ENCODE results near the gene AARS2. TPM values are rescaled to one million over a fixed set of nuclear protein-coding genes. Genes with fewer than 3 reads are reported as not detected.
A peak's percentile ranks its signal among the peaks of the same experiment; 100 is the strongest.

AARS2 gene
- total RNA-seq, 1 experiment from 2014 or later: 11.6 TPM

- Histone ChIP-seq H3K4me3 (peak overlapping the region; percentile 78; the same call in 1 of the 2 replicates), H3K36me3 (ENCODE audit: low read depth) (peaks cover 17% of the 10 kb centered on the region), H3K27me3 (ENCODE audit: insufficient read depth, low read depth) (no peaks in the 10 kb centered on the region), H3K4me1 (replicated peaks; ENCODE audit: insufficient read depth) (peaks cover 19% of the 10 kb centered on the region), H3K4me2 (peak overlapping the region; percentile 98), H3K79me2 (ENCODE audit: low read depth) (peaks cover 42% of the 10 kb centered on the region), H3K27ac (no peak overlapping the region), H3K9me2 (ENCODE audit: insufficient read depth) (no peaks in the 10 kb centered on the region), H3F3A (ENCODE audit: insufficient read depth, low read depth) (peaks cover 49% of the 10 kb centered on the region), H4K20me1 (ENCODE audit: insufficient read depth) (peaks cover 38% of the 10 kb centered on the region), H2AFZ (no peak overlapping the region), H3K9me3 (ENCODE audit: insufficient read depth, low read depth) (no peaks in the 10 kb centered on the region)
- no peak for DNase-seq
- CTCF ChIA-PET: interaction anchor here (0.6 kb wide), 1 partner anchor 45 kb away, joined by 3 read pairs; no protein-coding TSS in a partner anchor
- TF ChIP-seq EZH2 (IDR thresholded peaks at IDR 0.05; ENCODE audit: low read depth): no peak
- TF ChIP-seq CTCF (conservative IDR thresholded peaks at IDR 0.05): peak; percentile 57
- BruUV-seq (replicated peaks): no TSS peak
- POLR2A ChIA-PET (ENCODE audit: unreplicated experiment): no interaction called here
- intact Hi-C loops (cut with micrococcal nuclease; ENCODE audit: unreplicated experiment): loop anchor here (2.0 kb wide), 1 partner anchor 85 kb away; no protein-coding TSS in a partner anchor
These were observed 55.3 kb downstream of the AARS2 start for GRCh38 chr6:44257753-44258324.

- intact Hi-C loops (cut with micrococcal nuclease; ENCODE audit: unreplicated experiment): loop anchor here (2.0 kb wide), 1 partner anchor 84 kb away; no protein-coding TSS in a partner anchor
- peak within 1 kb of the TSS; percentile 78; the same call in 1 of the 2 replicates for H2AFZ ChIP-seq
- BruUV-seq (replicated peaks): no TSS peak
These were observed 56.0 kb downstream of the AARS2 start, which contains the start of gene SLC35B2 for GRCh38 chr6:44257025-44257752. TSS of gene SLC35B2 (minus strand) at chr6:44257528. CDS start at chr6:44257410, 118 bp downstream.

More at GRCh38 chr6:44257025-44257752, 56.0 kb downstream of the AARS2 start, which contains the start of gene SLC35B2:
- peak; percentile 59 to 79 for DNase-seq
- H3K36me3 ChIP-seq (ENCODE audit: low read depth): peaks cover 23% of the 10 kb centered on the region
- peak within 1 kb of the TSS; percentile 98 for H3K4me2 ChIP-seq
- peaks cover 16% of the 10 kb centered on the region; the same call in 1 of the 2 replicates for H3K4me1 ChIP-seq (replicated peaks; ENCODE audit: insufficient read depth)
- POLR2A ChIA-PET (ENCODE audit: unreplicated experiment): interaction anchor here (0.5 to 1.0 kb wide), 6 partner anchors 10 to 1325 kb away, joined by 3 to 17 read pairs (median 6); partner anchors contain the start of genes HSP90AB1, MRPL14 and TMEM63B
- H3K9me3 ChIP-seq (ENCODE audit: insufficient read depth, low read depth): no peaks in the 10 kb centered on the region
- peak within 1 kb of the TSS; percentile 78 for H3K4me3 ChIP-seq
- H3F3A ChIP-seq (ENCODE audit: insufficient read depth, low read depth): peaks cover 55% of the 10 kb centered on the region
- no peak for TF ChIP-seq EZH2 (IDR thresholded peaks at IDR 0.05; ENCODE audit: low read depth)
- no peak for TF ChIP-seq CTCF (conservative IDR thresholded peaks at IDR 0.05)
- no peaks in the 10 kb centered on the region for H3K9me2 ChIP-seq (ENCODE audit: insufficient read depth)
- CTCF ChIA-PET: interaction anchor here (0.6 to 1.0 kb wide), 4 partner anchors 22 to 130 kb away, joined by 3 to 14 read pairs (median 6); partner anchors contain the start of gene TMEM63B
- H3K27me3 ChIP-seq (ENCODE audit: insufficient read depth, low read depth): no peaks in the 10 kb centered on the region
- peak within 1 kb of the TSS; percentile 36 for H3K27ac ChIP-seq
- peaks cover 45% of the 10 kb centered on the region for H4K20me1 ChIP-seq (ENCODE audit: insufficient read depth)
- peaks cover 42% of the 10 kb centered on the region for H3K79me2 ChIP-seq (ENCODE audit: low read depth)
